Trophoblast cell (in vitro differentiated cells and primary cell): Measurements from ENCODE around the gene MAN2B1.

Source experiments
- DNase-seq, 2 donors: peaks; one replicate each; pipeline ENCODE4 v3.0.0-alpha.2; 2016
- H2AFZ ChIP-seq: 2 replicates; pipeline ENCODE4 v1.6.1; 2013; ENCODE audit warnings: low read length, moderate library complexity, mild to moderate bottlenecking; ENCODE audit not compliant: insufficient read depth, poor library complexity
- H2AK5ac ChIP-seq: 2 replicates; pipeline ENCODE4 v1.6.1; 2013; ENCODE audit warnings: mild to moderate bottlenecking, low read length
- H2BK120ac ChIP-seq: 2 replicates; pipeline ENCODE4 v1.6.1; 2013; ENCODE audit warnings: low read length, mild to moderate bottlenecking, moderate library complexity; ENCODE audit not compliant: insufficient read depth, poor library complexity
- H2BK12ac ChIP-seq: 2 replicates; pipeline ENCODE4 v1.6.1; 2013; ENCODE audit warnings: mild to moderate bottlenecking, low read length, moderate library complexity
- H2BK5ac ChIP-seq: 2 replicates; pipeline ENCODE4 v1.6.1; 2013; ENCODE audit warnings: low read length, low read depth, moderate library complexity, mild to moderate bottlenecking; ENCODE audit not compliant: poor library complexity
- H3K14ac ChIP-seq: 2 replicates; pipeline ENCODE4 v1.6.1; 2013; ENCODE audit warnings: mild to moderate bottlenecking, low read length
- H3K18ac ChIP-seq: 2 replicates; pipeline ENCODE4 v1.6.1; 2013; ENCODE audit warnings: mild to moderate bottlenecking, low read length
- H3K23ac ChIP-seq: 2 replicates; pipeline ENCODE4 v1.6.1; 2013; ENCODE audit warnings: low read length
- H3K27ac ChIP-seq: 2 replicates; pipeline ENCODE4 v1.5.1; 2013; ENCODE audit warnings: low read depth, mild to moderate bottlenecking, inconsistent platforms, low read length, moderate library complexity
- H3K27me3 ChIP-seq: 2 replicates; pipeline ENCODE4 v1.6.1; 2013; ENCODE audit warnings: inconsistent platforms, mild to moderate bottlenecking, low read length, moderate library complexity; ENCODE audit not compliant: insufficient read depth
- H3K36me3 ChIP-seq, 2 experiments: 1 replicate in 1 of 2; 2 replicates in 1 of 2; pipeline ENCODE4 v1.6.1; 2013; ENCODE audit warnings: low read length in 2 of 2, mild to moderate bottlenecking in 2 of 2, moderate library complexity in 1 of 2; ENCODE audit not compliant: insufficient read depth in 2 of 2, control insufficient read depth in 1 of 2
- H3K4ac ChIP-seq: 2 replicates; pipeline ENCODE4 v1.6.1; 2013; ENCODE audit warnings: low read depth, mild to moderate bottlenecking, low read length, moderate library complexity
- H3K4me1 ChIP-seq, 2 experiments: 1 replicate in 1 of 2; 2 replicates in 1 of 2; pipeline ENCODE4 v1.6.1; 2013; ENCODE audit warnings: low read length in 2 of 2, mild to moderate bottlenecking in 2 of 2, moderate library complexity in 1 of 2; ENCODE audit not compliant: insufficient read depth in 2 of 2, control insufficient read depth in 1 of 2
- H3K4me2 ChIP-seq: 2 replicates; pipeline ENCODE4 v1.6.1; 2013; ENCODE audit warnings: inconsistent platforms, mild to moderate bottlenecking, low read length, moderate library complexity
- H3K4me3 ChIP-seq: 2 replicates; pipeline ENCODE4 v1.5.1; 2013; ENCODE audit warnings: mild to moderate bottlenecking, low read depth, low read length, inconsistent platforms
- H3K79me1 ChIP-seq: one replicate; pipeline ENCODE4 v1.6.1; 2013; ENCODE audit warnings: low read length
- H3K79me2 ChIP-seq: 2 replicates; pipeline ENCODE4 v1.6.1; 2013; ENCODE audit warnings: low read length, mild to moderate bottlenecking; ENCODE audit not compliant: control insufficient read depth, insufficient read depth, poor library complexity
- H3K9ac ChIP-seq: 2 replicates; pipeline ENCODE4 v1.6.1; 2013; ENCODE audit warnings: mild to moderate bottlenecking, low read length
- H3K9me3 ChIP-seq: 2 replicates; pipeline ENCODE4 v1.6.1; 2013; ENCODE audit warnings: low read depth, mild to moderate bottlenecking, control low read depth, inconsistent platforms, low read length; ENCODE audit not compliant: insufficient read depth
- H4K12ac ChIP-seq: 2 replicates; pipeline ENCODE4 v1.6.1; 2013; ENCODE audit warnings: low read depth, mild to moderate bottlenecking, low read length, moderate library complexity
- H4K8ac ChIP-seq: 2 replicates; pipeline ENCODE4 v1.6.1; 2013; ENCODE audit warnings: low read depth, mild to moderate bottlenecking, low read length, moderate library complexity
- H4K91ac ChIP-seq: one replicate; pipeline ENCODE4 v1.6.1; 2013; ENCODE audit warnings: low read depth, mild to moderate bottlenecking, low read length, moderate library complexity
- WGBS: extraction: QIAGEN DNeasy Blood & Tissue Kit; methylation state at CpG from one replicate; pipeline ENCODE4 v1.1.7; 2013; ENCODE audit warnings: missing lambda C conversion rate; ENCODE audit not compliant: insufficient read length, insufficient coverage; ENCODE audit errors: extremely low coverage; 5-methylcytosine and 5-hydroxymethylcytosine counted together

MAN2B1 gene

GRCh38 chr19:12670159-12670928 is 3.8 kb upstream of the MAN2B1 start:
- Histone ChIP-seq H3K27ac (peak overlapping the region; percentile 77), H3K79me2 (peaks cover 10% of the 10 kb centered on the region), H2AK5ac (no peak overlapping the region), H3K9ac (peak overlapping the region; percentile 86), H2AFZ (peak overlapping the region; percentile 13), H3K18ac (no peak overlapping the region), H3K4me3 (peak overlapping the region; percentile 87), H3K9me3 (peaks cover 1% of the 10 kb centered on the region), H4K12ac (no peak overlapping the region), H3K79me1 (peaks cover 11% of the 10 kb centered on the region), H2BK12ac (no peak overlapping the region), H3K4me2 (peak overlapping the region; percentile 91), H3K4ac (peak overlapping the region; percentile 12), H2BK5ac (no peak overlapping the region), H3K14ac (no peak overlapping the region), H4K8ac (peak overlapping the region; percentile 96), H3K36me3 (peaks cover 31 to 34% of the 10 kb centered on the region in 2 experiments), H3K4me1 (peaks cover 20 to 27% of the 10 kb centered on the region in 2 experiments), H3K27me3 (no peaks in the 10 kb centered on the region), H2BK120ac (no peak overlapping the region), H3K23ac (no peak overlapping the region), H4K91ac (no peak overlapping the region)
- DNase-seq, result no peak
- WGBS, result no CpG with 5 or more reads among the region's 26 CpGs

GRCh38 chr19:12669270-12670158 is 3.0 kb upstream of the MAN2B1 start:
- no CpG with 5 or more reads among the region's 64 CpGs for WGBS
- Histone ChIP-seq H3K36me3 (peaks cover 35 to 36% of the 10 kb centered on the region in 2 experiments), H2BK12ac (no peak overlapping the region), H3K14ac (peak overlapping the region; percentile 62), H4K8ac (peak overlapping the region; percentile 96), H3K4me1 (peaks cover 20 to 27% of the 10 kb centered on the region in 2 experiments), H3K27ac (peak overlapping the region; percentile 77), H3K9ac (peak overlapping the region; percentile 87), H4K91ac (peak overlapping the region; percentile 83), H4K12ac (peak overlapping the region; percentile 75), H3K4ac (peak overlapping the region; percentile 46), H2BK5ac (peak overlapping the region; percentile 73), H3K9me3 (no peaks in the 10 kb centered on the region), H3K4me3 (peak overlapping the region; percentile 87), H3K18ac (peak overlapping the region; percentile 60), H2AK5ac (no peak overlapping the region), H2BK120ac (peak overlapping the region; percentile 45), H2AFZ (peak overlapping the region; percentile 75), H3K4me2 (peak overlapping the region; percentile 91), H3K79me1 (peaks cover 11% of the 10 kb centered on the region), H3K79me2 (peaks cover 10% of the 10 kb centered on the region), H3K27me3 (no peaks in the 10 kb centered on the region), H3K23ac (no peak overlapping the region)
- peak; percentile 71 to 86 for DNase-seq

DNA sequence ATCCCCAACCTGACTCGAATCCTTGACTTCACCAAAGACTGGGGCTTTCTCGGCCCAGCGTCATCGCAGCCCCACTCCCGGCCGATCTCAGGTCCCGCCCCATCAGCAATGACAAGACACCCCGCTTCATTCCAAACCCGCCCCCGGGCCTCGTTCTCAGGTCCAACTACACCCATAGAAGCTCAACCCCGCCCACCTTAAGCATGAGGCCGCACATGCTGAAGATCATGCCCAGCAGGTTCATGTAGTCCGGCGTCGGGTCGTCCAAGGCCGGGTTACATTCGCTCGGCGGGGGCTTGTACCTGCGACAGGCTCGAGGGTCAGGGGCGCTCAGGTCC is 2.4 kb upstream of the MAN2B1 start:
- Histone ChIP-seq H2AK5ac (no peak overlapping the region), H3K36me3 (peaks cover 33 to 34% of the 10 kb centered on the region in 2 experiments), H3K27ac (peak overlapping the region; percentile 55), H3K4me1 (peaks cover 20 to 27% of the 10 kb centered on the region in 2 experiments), H3K23ac (no peak overlapping the region), H2BK12ac (no peak overlapping the region), H4K12ac (peak overlapping the region; percentile 75), H2AFZ (peak overlapping the region; percentile 75), H3K79me1 (peaks cover 11% of the 10 kb centered on the region), H3K4me2 (peak overlapping the region; percentile 91), H3K4me3 (peak overlapping the region; percentile 86), H3K79me2 (peaks cover 10% of the 10 kb centered on the region), H4K91ac (peak overlapping the region; percentile 83), H4K8ac (peak overlapping the region; percentile 96), H3K9me3 (no peaks in the 10 kb centered on the region), H3K4ac (peak overlapping the region; percentile 46), H3K18ac (peak overlapping the region; percentile 60), H3K14ac (peak overlapping the region; percentile 62), H3K9ac (peak overlapping the region; percentile 87), H3K27me3 (no peaks in the 10 kb centered on the region), H2BK120ac (peak overlapping the region; percentile 29), H2BK5ac (peak overlapping the region; percentile 43)
- peak; percentile 39 to 41 for DNase-seq
- no CpG with 5 or more reads among the region's 24 CpGs for WGBS

DNA sequence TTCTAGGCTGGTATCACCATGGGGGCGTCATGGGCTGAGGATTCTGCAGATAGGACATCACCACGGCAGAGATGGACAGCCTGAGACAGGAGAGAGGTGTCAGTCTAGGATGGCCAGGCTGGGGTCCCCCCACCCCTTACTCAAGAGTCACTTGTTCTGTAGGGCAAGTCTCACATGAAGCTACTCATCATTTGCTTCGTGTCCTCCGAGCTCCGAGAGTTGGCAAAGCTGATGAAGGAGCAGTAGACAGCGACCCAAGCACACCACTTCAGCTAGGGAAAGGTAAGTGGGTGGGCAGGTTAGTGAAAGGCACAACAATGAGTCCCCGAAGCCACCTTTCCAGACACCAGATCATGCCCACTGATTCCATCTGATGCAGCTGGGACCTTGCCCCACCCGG is 1.8 kb upstream of the MAN2B1 start:
- Histone ChIP-seq H3K79me1 (peaks cover 11% of the 10 kb centered on the region), H4K12ac (peak overlapping the region; percentile 46), H2BK12ac (no peak overlapping the region), H3K4me1 (peaks cover 20 to 27% of the 10 kb centered on the region in 2 experiments), H3K23ac (no peak overlapping the region), H3K4me3 (peak overlapping the region; percentile 86), H3K14ac (peak overlapping the region; percentile 62), H3K9ac (peak overlapping the region; percentile 87), H3K36me3 (peaks cover 36 to 38% of the 10 kb centered on the region in 2 experiments), H3K9me3 (no peaks in the 10 kb centered on the region), H3K27me3 (no peaks in the 10 kb centered on the region), H4K8ac (peak overlapping the region; percentile 96), H4K91ac (peak overlapping the region; percentile 83), H2BK5ac (no peak overlapping the region), H2BK120ac (no peak overlapping the region), H2AK5ac (peak overlapping the region; percentile 35), H3K27ac (no peak overlapping the region), H3K18ac (peak overlapping the region; percentile 18), H3K79me2 (peaks cover 10% of the 10 kb centered on the region), H2AFZ (no peak overlapping the region), H3K4ac (peak overlapping the region; percentile 46), H3K4me2 (peak overlapping the region; percentile 91)
- no peak for DNase-seq
- no CpG with 5 or more reads among the region's 8 CpGs for WGBS
